ENCODE data around the gene PDE3B.
"Not testable (repeated sequence)": the region's sequence is repeated elsewhere in the genome, so short reads cannot be mapped to it uniquely, and the experiment has no call there.

The PDE3B gene

DNA sequence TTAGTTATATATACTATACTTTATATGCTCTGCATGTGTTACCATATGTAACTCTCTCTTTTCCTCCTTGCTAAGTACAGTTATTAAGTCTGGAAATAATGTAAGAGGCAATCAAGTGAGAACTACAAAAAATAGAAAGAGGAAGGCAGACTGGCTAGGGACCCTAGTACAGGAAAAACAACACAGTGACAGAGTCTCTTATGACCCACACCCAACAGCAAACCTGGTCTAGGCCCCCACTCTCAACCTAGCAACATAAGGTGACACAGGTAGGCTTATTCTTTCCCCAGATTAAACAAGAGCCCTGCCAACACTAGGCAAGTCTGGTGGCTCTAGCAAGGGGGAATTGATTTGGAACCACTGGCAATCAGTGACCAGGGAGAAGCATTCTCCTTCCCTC lies 132.3 kb downstream of the PDE3B start:
- H3K4me3 ChIP-seq (ENCODE audit: low read length): no peak overlapping the region
- no peaks in the 10 kb centered on the region for H3K9me3 ChIP-seq (ENCODE audit: insufficient read depth, low read length)
- H3K27ac ChIP-seq (ENCODE audit: low read length): no peak overlapping the region
- no peaks in the 10 kb centered on the region for H3K79me2 ChIP-seq (ENCODE audit: low read length)
- TF ChIP-seq, protein P1, sequence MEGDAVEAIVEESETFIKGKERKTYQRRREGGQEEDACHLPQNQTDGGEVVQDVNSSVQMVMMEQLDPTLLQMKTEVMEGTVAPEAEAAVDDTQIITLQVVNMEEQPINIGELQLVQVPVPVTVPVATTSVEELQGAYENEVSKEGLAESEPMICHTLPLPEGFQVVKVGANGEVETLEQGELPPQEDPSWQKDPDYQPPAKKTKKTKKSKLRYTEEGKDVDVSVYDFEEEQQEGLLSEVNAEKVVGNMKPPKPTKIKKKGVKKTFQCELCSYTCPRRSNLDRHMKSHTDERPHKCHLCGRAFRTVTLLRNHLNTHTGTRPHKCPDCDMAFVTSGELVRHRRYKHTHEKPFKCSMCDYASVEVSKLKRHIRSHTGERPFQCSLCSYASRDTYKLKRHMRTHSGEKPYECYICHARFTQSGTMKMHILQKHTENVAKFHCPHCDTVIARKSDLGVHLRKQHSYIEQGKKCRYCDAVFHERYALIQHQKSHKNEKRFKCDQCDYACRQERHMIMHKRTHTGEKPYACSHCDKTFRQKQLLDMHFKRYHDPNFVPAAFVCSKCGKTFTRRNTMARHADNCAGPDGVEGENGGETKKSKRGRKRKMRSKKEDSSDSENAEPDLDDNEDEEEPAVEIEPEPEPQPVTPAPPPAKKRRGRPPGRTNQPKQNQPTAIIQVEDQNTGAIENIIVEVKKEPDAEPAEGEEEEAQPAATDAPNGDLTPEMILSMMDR (IDR thresholded peaks at IDR 0.05; ENCODE audit: low read depth, low read length): no peak
- no peak for TF ChIP-seq EZH2phosphoT487 (IDR thresholded peaks at IDR 0.05; ENCODE audit: low read depth)
- H3K9ac ChIP-seq (ENCODE audit: low read length): no peak overlapping the region
- H3K27me3 ChIP-seq (ENCODE audit: low read depth, low read length): peaks cover 5% of the 10 kb centered on the region
- no peaks in the 10 kb centered on the region for H3K36me3 ChIP-seq (replicated peaks; ENCODE audit: low read depth, low read length)
- H2AFZ ChIP-seq (ENCODE audit: low read depth, low read length): no peak overlapping the region
- no peaks in the 10 kb centered on the region for H4K20me1 ChIP-seq (ENCODE audit: insufficient read depth, low read length)
- no peak overlapping the region for H3K4me2 ChIP-seq (ENCODE audit: low read length)
- H3K4me1 ChIP-seq (ENCODE audit: low read length): no peaks in the 10 kb centered on the region

DNA sequence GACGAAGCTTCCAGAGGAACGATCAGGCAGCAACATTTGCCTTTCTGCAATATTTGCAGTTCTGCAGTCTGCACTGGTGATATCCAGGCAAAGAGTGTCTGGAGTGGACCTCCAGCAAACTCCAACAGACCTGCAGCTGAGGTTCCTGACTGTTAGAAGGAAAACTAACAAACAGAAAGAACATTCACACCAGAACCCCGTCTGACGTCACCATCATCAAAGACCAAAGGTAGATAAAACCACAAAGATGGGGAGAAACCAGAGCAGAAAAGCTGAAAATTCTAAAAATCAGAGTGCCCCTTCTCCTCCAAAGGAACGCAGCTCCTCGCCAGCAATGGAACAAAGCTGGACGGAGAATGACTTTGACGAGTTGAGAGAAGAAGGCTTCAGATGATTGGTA lies 134.9 kb downstream of the PDE3B start:
- H3K4me2 ChIP-seq (ENCODE audit: low read length); H3K79me2 ChIP-seq (ENCODE audit: low read length); H3K4me3 ChIP-seq (ENCODE audit: low read length); H2AFZ ChIP-seq (ENCODE audit: low read depth, low read length); H3K27me3 ChIP-seq (ENCODE audit: low read depth, low read length); H4K20me1 ChIP-seq (ENCODE audit: insufficient read depth, low read length); H3K4me1 ChIP-seq (ENCODE audit: low read length); H3K9me3 ChIP-seq (ENCODE audit: insufficient read depth, low read length); H3K27ac ChIP-seq (ENCODE audit: low read length); H3K36me3 ChIP-seq (replicated peaks; ENCODE audit: low read depth, low read length); H3K9ac ChIP-seq (ENCODE audit: low read length): not testable (repeated sequence)

- no peak overlapping the region for H3K4me3 ChIP-seq (ENCODE audit: low read length)
- H3K9ac ChIP-seq (ENCODE audit: low read length): no peak overlapping the region
- H2AFZ ChIP-seq (ENCODE audit: low read depth, low read length): no peak overlapping the region
- H3K27ac ChIP-seq (ENCODE audit: low read length): no peak overlapping the region
- H3K4me1 ChIP-seq (ENCODE audit: low read length): no peaks in the 10 kb centered on the region
- H3K27me3 ChIP-seq (ENCODE audit: low read depth, low read length): no peaks in the 10 kb centered on the region
- H3K36me3 ChIP-seq (replicated peaks; ENCODE audit: low read depth, low read length): no peaks in the 10 kb centered on the region
- no peak for TF ChIP-seq EZH2phosphoT487 (IDR thresholded peaks at IDR 0.05; ENCODE audit: low read depth)
- TF ChIP-seq, protein P1 (IDR thresholded peaks at IDR 0.05; ENCODE audit: low read depth, low read length): no peak
- H3K79me2 ChIP-seq (ENCODE audit: low read length): no peaks in the 10 kb centered on the region
- H3K9me3 ChIP-seq (ENCODE audit: insufficient read depth, low read length): no peaks in the 10 kb centered on the region
- no peak overlapping the region for H3K4me2 ChIP-seq (ENCODE audit: low read length)
- H4K20me1 ChIP-seq (ENCODE audit: insufficient read depth, low read length): no peaks in the 10 kb centered on the region
Measured at GRCh38 chr11:14783788-14784187, 140.2 kb downstream of the PDE3B start.

- Histone ChIP-seq H3K36me3 (replicated peaks; ENCODE audit: low read depth, low read length) (no peaks in the 10 kb centered on the region), H3K4me3 (ENCODE audit: low read length) (no peak overlapping the region), H2AFZ (ENCODE audit: low read depth, low read length) (no peak overlapping the region), H3K4me1 (ENCODE audit: low read length) (no peaks in the 10 kb centered on the region), H3K9me3 (ENCODE audit: insufficient read depth, low read length) (no peaks in the 10 kb centered on the region), H3K27me3 (ENCODE audit: low read depth, low read length) (no peaks in the 10 kb centered on the region), H4K20me1 (ENCODE audit: insufficient read depth, low read length) (no peaks in the 10 kb centered on the region), H3K4me2 (ENCODE audit: low read length) (no peak overlapping the region), H3K79me2 (ENCODE audit: low read length) (no peaks in the 10 kb centered on the region), H3K27ac (ENCODE audit: low read length) (no peak overlapping the region), H3K9ac (ENCODE audit: low read length) (no peak overlapping the region)
- TF ChIP-seq, protein P1 (IDR thresholded peaks at IDR 0.05; ENCODE audit: low read depth, low read length): no peak
- no peak for TF ChIP-seq EZH2phosphoT487 (IDR thresholded peaks at IDR 0.05; ENCODE audit: low read depth)
Measured at GRCh38 chr11:14784230-14784629, 140.6 kb downstream of the PDE3B start.
